Measurements from ENCODE around the gene NTRK3. TPM values are rescaled to one million over a fixed set of nuclear protein-coding genes. Genes with fewer than 3 reads are reported as not detected.

Gene NTRK3
- total RNA-seq, 6 experiments from 2014 or later = 0.35 to 0.75 (median 0.46) TPM

- Histone ChIP-seq H3K9me3 (no peaks in the 10 kb centered on the region), H3K27ac (no peak overlapping the region), H3K27me3 (no peaks in the 10 kb centered on the region), H3K4me3 (no peak overlapping the region), H3K36me3 (no peaks in the 10 kb centered on the region), H3K4me1 (no peaks in the 10 kb centered on the region)
- ATAC-seq (peak in 1 of 4 donors; percentile 31), DNase-seq (no peak)
- WGBS (ENCODE audit: insufficient coverage, low coverage, low lambda C conversion rate, missing lambda C conversion rate) = 59% methylated on average over 6 of the region's 6 CpGs
- TF ChIP-seq POLR2A (IDR thresholded peaks at IDR 0.05) (no peak), CTCF (IDR thresholded peaks at IDR 0.05) (no peak)
- intact Hi-C loops (cut with DNase I) = no loop called here
Observed at GRCh38 chr15:88231909-88232644, 24.5 kb downstream of the NTRK3 start.

GRCh38 chr15:88230823-88231222 lies 25.7 kb downstream of the NTRK3 start:
- TF ChIP-seq POLR2A (IDR thresholded peaks at IDR 0.05) (no peak), CTCF (IDR thresholded peaks at IDR 0.05) (no peak)
- DNase-seq = no peak
- Histone ChIP-seq H3K9me3 (no peaks in the 10 kb centered on the region), H3K4me3 (no peak overlapping the region), H3K36me3 (no peaks in the 10 kb centered on the region), H3K4me1 (no peaks in the 10 kb centered on the region), H3K27ac (no peak overlapping the region), H3K27me3 (no peaks in the 10 kb centered on the region)
- intact Hi-C loops (cut with DNase I) = no loop called here
- WGBS (ENCODE audit: insufficient coverage, low coverage, low lambda C conversion rate, missing lambda C conversion rate) = 19% methylated on average over 2 of the region's 2 CpGs
- no peak for ATAC-seq

GRCh38 chr15:88225461-88225860 lies 31.1 kb downstream of the NTRK3 start:
- TF ChIP-seq CTCF (IDR thresholded peaks at IDR 0.05) (no peak), POLR2A (IDR thresholded peaks at IDR 0.05) (no peak)
- WGBS (ENCODE audit: insufficient coverage, low coverage, low lambda C conversion rate, missing lambda C conversion rate) = 27% methylated on average over 2 of the region's 5 CpGs
- Histone ChIP-seq H3K4me3 (no peak overlapping the region), H3K36me3 (no peaks in the 10 kb centered on the region), H3K27ac (no peak overlapping the region), H3K9me3 (no peaks in the 10 kb centered on the region), H3K27me3 (no peaks in the 10 kb centered on the region), H3K4me1 (no peaks in the 10 kb centered on the region)
- ATAC-seq (no peak), DNase-seq (no peak)
- intact Hi-C loops (cut with DNase I) = no loop called here

- TF ChIP-seq POLR2A (IDR thresholded peaks at IDR 0.05) = no peak
- TF ChIP-seq CTCF (IDR thresholded peaks at IDR 0.05) = no peak
- intact Hi-C loops (cut with DNase I) = no loop called here
- DNase-seq (no peak), ATAC-seq (peak in 1 of 4 donors; percentile 5)
- H3K36me3 ChIP-seq = no peaks in the 10 kb centered on the region
- no peaks in the 10 kb centered on the region for H3K4me1 ChIP-seq
- no peak overlapping the region for H3K27ac ChIP-seq
- no peaks in the 10 kb centered on the region for H3K9me3 ChIP-seq
- no peaks in the 10 kb centered on the region for H3K27me3 ChIP-seq
- no peak overlapping the region for H3K4me3 ChIP-seq
- no CpG with 5 or more reads among the region's 14 CpGs for WGBS (ENCODE audit: insufficient coverage, low coverage, low lambda C conversion rate, missing lambda C conversion rate)
Observed at GRCh38 chr15:88223084-88223483, 33.5 kb downstream of the NTRK3 start.
